ENCODE results near the gene ALOX15B.
A peak's percentile ranks its signal among the peaks of the same experiment; 100 is the strongest.

ALOX15B gene

GRCh38 chr17:8032442-8032841, 6.4 kb upstream of the ALOX15B start:
- FAIRE-seq (no peak), DNase-seq (ENCODE audit: low spot score) (no peak)

- DNase-seq (ENCODE audit: low spot score) (no peak), FAIRE-seq (no peak)
These were observed 831 bp downstream of the ALOX15B start for GRCh38 chr17:8039611-8040168.

- FAIRE-seq: no peak
- peak; percentile 44 for DNase-seq (ENCODE audit: low spot score)
These were observed 2.5 kb downstream of the ALOX15B start for GRCh38 chr17:8041249-8041928.

GRCh38 chr17:8041979-8042378, 3.1 kb downstream of the ALOX15B start:
- no peak for DNase-seq (ENCODE audit: low spot score)

GRCh38 chr17:8044819-8045810, 6.3 kb downstream of the ALOX15B start:
- FAIRE-seq: no peak
- DNase-seq (ENCODE audit: low spot score): no peak

More at GRCh38 chr17:8041979-8042378, 3.1 kb downstream of the ALOX15B start:
- no peak for FAIRE-seq

GRCh38 chr17:8046306-8046928, 7.6 kb downstream of the ALOX15B start:
- DNase-seq (ENCODE audit: low spot score) (no peak), FAIRE-seq (no peak)

GRCh38 chr17:8046929-8047768, 8.3 kb downstream of the ALOX15B start:
- no peak for DNase-seq (ENCODE audit: low spot score)
- FAIRE-seq: no peak

GRCh38 chr17:8047769-8048110, 8.9 kb downstream of the ALOX15B start:
- FAIRE-seq (no peak), DNase-seq (ENCODE audit: low spot score) (no peak)

GRCh38 chr17:8048236-8048635, 9.4 kb downstream of the ALOX15B start:
- FAIRE-seq (no peak), DNase-seq (ENCODE audit: low spot score) (no peak)

- DNase-seq (ENCODE audit: low spot score) (no peak), FAIRE-seq (no peak)
These were observed 9.9 kb downstream of the ALOX15B start for GRCh38 chr17:8048736-8049135.

- DNase-seq (ENCODE audit: low spot score): no peak
- no peak for FAIRE-seq
These were observed 13.0 kb downstream of the ALOX15B start for GRCh38 chr17:8051831-8052230.

GRCh38 chr17:8052256-8053252, 13.7 kb downstream of the ALOX15B start:
- no peak for DNase-seq (ENCODE audit: low spot score)
- FAIRE-seq: no peak

- FAIRE-seq (no peak), DNase-seq (ENCODE audit: low spot score) (no peak)
These were observed 14.7 kb downstream of the ALOX15B start for GRCh38 chr17:8053600-8053999.

- FAIRE-seq (no peak), DNase-seq (ENCODE audit: low spot score) (no peak)
These were observed 17.0 kb downstream of the ALOX15B start for GRCh38 chr17:8055851-8056231.

GRCh38 chr17:8056232-8056975, 17.5 kb downstream of the ALOX15B start:
- DNase-seq (ENCODE audit: low spot score): no peak
- no peak for FAIRE-seq

GRCh38 chr17:8056976-8057625, 18.2 kb downstream of the ALOX15B start:
- DNase-seq (ENCODE audit: low spot score) (no peak), FAIRE-seq (no peak)

- peak; percentile 73 for DNase-seq (ENCODE audit: low spot score)
- peak; percentile 30 for FAIRE-seq
These were observed 18.8 kb downstream of the ALOX15B start for GRCh38 chr17:8057691-8058114.

GRCh38 chr17:8059131-8059530, 20.3 kb downstream of the ALOX15B start:
- no peak for DNase-seq (ENCODE audit: low spot score)
- no peak for FAIRE-seq
